ENCODE data around the gene ORM1. TPM values are rescaled to one million over a fixed set of nuclear protein-coding genes. Genes with fewer than 3 reads are reported as not detected.

ORM1 gene
- total and polyA plus RNA-seq, 4 donors, result 1,297 to 69,591 (median 37,095) TPM

DNA sequence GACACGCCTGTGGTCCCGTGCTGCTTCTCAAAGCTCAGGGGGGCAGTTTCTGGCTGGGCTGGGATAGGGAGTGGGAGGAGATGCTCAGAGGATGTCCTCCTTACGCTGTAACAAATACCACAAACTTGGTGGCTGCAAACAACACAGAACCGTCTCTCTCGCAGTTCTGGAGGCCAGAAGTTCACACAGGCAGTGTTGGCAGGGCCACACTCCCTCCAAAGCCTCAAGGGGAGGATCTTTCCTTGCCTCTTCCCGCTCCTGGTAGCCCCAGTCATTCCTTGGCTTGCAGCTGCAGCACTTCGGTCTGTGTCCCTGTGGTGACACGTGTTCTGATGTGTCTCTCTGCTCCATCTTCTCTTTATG lies 10.4 kb upstream of the ORM1 start (continued):
- TF ChIP-seq, protein P1, sequence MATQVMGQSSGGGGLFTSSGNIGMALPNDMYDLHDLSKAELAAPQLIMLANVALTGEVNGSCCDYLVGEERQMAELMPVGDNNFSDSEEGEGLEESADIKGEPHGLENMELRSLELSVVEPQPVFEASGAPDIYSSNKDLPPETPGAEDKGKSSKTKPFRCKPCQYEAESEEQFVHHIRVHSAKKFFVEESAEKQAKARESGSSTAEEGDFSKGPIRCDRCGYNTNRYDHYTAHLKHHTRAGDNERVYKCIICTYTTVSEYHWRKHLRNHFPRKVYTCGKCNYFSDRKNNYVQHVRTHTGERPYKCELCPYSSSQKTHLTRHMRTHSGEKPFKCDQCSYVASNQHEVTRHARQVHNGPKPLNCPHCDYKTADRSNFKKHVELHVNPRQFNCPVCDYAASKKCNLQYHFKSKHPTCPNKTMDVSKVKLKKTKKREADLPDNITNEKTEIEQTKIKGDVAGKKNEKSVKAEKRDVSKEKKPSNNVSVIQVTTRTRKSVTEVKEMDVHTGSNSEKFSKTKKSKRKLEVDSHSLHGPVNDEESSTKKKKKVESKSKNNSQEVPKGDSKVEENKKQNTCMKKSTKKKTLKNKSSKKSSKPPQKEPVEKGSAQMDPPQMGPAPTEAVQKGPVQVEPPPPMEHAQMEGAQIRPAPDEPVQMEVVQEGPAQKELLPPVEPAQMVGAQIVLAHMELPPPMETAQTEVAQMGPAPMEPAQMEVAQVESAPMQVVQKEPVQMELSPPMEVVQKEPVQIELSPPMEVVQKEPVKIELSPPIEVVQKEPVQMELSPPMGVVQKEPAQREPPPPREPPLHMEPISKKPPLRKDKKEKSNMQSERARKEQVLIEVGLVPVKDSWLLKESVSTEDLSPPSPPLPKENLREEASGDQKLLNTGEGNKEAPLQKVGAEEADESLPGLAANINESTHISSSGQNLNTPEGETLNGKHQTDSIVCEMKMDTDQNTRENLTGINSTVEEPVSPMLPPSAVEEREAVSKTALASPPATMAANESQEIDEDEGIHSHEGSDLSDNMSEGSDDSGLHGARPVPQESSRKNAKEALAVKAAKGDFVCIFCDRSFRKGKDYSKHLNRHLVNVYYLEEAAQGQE (IDR thresholded peaks at IDR 0.05), result no peak
- TF ChIP-seq YY1 (IDR thresholded peaks at IDR 0.05), result no peak
- no peak for TF ChIP-seq FOXA2 (IDR thresholded peaks at IDR 0.05)
- TF ChIP-seq RAD21 (IDR thresholded peaks at IDR 0.05), result no peak
- TF ChIP-seq NR2F2 (IDR thresholded peaks at IDR 0.05), result no peak
- TF ChIP-seq JUND (IDR thresholded peaks at IDR 0.05), result no peak
- TF ChIP-seq, protein P2, sequence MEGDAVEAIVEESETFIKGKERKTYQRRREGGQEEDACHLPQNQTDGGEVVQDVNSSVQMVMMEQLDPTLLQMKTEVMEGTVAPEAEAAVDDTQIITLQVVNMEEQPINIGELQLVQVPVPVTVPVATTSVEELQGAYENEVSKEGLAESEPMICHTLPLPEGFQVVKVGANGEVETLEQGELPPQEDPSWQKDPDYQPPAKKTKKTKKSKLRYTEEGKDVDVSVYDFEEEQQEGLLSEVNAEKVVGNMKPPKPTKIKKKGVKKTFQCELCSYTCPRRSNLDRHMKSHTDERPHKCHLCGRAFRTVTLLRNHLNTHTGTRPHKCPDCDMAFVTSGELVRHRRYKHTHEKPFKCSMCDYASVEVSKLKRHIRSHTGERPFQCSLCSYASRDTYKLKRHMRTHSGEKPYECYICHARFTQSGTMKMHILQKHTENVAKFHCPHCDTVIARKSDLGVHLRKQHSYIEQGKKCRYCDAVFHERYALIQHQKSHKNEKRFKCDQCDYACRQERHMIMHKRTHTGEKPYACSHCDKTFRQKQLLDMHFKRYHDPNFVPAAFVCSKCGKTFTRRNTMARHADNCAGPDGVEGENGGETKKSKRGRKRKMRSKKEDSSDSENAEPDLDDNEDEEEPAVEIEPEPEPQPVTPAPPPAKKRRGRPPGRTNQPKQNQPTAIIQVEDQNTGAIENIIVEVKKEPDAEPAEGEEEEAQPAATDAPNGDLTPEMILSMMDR (IDR thresholded peaks at IDR 0.05; ENCODE audit: low read depth, low read length, missing input control), result no peak
- no peak for TF ChIP-seq GABPA (IDR thresholded peaks at IDR 0.05 in 1 of 2, conservative IDR thresholded peaks at IDR 0.05 in 1 of 2)
- TF ChIP-seq SP1 (IDR thresholded peaks at IDR 0.05), result no peak

DNA sequence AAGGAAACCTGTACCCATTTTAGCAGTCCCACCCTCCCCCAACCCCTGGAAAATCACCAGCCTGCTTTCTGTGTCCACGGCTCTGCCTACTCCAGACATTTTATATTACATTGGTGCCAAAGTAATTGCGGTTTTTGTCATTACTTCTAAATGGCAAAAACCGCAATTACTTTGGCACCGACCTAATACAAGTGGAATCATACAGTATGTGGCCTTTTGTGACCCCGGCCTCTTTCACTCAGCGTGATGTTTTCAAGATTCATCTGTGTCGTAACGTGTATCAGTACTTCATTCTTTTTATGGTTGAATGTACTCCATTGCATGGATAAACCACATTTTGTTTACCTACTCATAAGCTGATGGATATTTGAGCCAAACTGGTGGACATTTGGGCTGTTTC lies 9.7 kb upstream of the ORM1 start:
- WGBS, result 83% methylated on average over 8 of the region's 8 CpGs
- Histone ChIP-seq H3K4me3 (ENCODE audit: low read depth in 1 of 3, low read length in 3 of 3) (no peak overlapping the region), H3K9me3 (ENCODE audit: control insufficient read depth in 4 of 4, low read length in 3 of 4) (no peaks in the 10 kb centered on the region), H3K4me1 (ENCODE audit: control insufficient read depth in 4 of 4, insufficient read depth in 4 of 4, low read length in 3 of 4) (peaks cover 10 to 45% (median 21%) of the 10 kb centered on the region in 4 donors), H3K27me3 (ENCODE audit: control insufficient read depth in 4 of 4, insufficient read depth in 4 of 4, low read length in 3 of 4) (no peaks in the 10 kb centered on the region), H3K27ac (ENCODE audit: low read depth in 1 of 2, low read length in 2 of 2) (peak overlapping the region in 1 of 2 donors; percentile 27), H3K9ac (ENCODE audit: low read depth in 1 of 2, low read length in 2 of 2) (no peak overlapping the region), H3K36me3 (ENCODE audit: control insufficient read depth in 4 of 4, insufficient read depth in 3 of 4, low read depth in 1 of 4, low read length in 3 of 4) (peaks cover 0 to 5% (median under 1%) of the 10 kb centered on the region in 4 donors)
- TF ChIP-seq HNF4G (IDR thresholded peaks at IDR 0.05) (no peak), EGR1 (IDR thresholded peaks at IDR 0.05; ENCODE audit: low read depth in 2 of 2) (no peak), JUND (IDR thresholded peaks at IDR 0.05) (no peak), YY1 (IDR thresholded peaks at IDR 0.05) (no peak)
- TF ChIP-seq, protein P1 (IDR thresholded peaks at IDR 0.05), result no peak
- no peak for DNase-seq (ENCODE audit: low spot score)

All from liver (tissue), 9 donors.